ENCODE measurements around the gene EDC3. TPM values are rescaled to one million over a fixed set of nuclear protein-coding genes. Genes with fewer than 3 reads are reported as not detected.

The EDC3 gene
- total RNA-seq, 1 donor from 2014 or later, result 49.5 TPM

DNA sequence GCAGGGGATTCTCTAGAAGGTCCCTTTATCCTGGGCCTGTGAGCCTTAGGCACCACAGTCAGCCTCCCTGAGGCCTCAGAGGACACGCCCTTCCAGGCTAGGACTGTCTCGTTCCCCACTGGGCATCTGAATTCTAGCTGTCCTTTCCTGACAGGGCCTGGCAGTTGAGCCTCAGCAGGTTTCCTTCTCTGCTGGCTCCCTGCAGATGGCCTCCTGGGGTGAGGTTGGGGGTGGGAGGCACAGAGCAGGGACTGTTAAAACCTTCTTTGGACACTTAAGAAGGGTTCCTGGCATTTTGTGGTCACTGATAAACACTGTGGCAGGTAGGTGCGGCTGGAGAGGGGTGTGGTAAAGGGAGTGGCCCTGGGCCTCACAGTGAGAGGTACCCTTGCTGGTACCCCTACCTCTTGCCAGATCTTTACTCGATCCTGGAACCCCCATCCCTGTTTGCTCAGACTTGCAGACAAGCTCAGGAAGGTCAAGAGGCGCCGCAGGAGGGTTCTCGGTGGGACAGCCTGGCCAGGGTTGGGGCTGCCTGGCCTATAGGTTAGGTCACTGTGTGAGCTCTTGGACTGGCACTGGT lies 71.7 kb downstream of the EDC3 start:
- CTCF ChIA-PET, result interaction anchor here (0.8 to 2.1 kb wide), 4 partner anchors 8 to 146 kb away, joined by 3 to 6 read pairs (median 6); no protein-coding TSS in a partner anchor
- intact Hi-C loops (cut with micrococcal nuclease), result no loop called here
- Mint-ChIP-seq H3K4me1 (peaks cover 60% of the 10 kb centered on the region), H3K9me3 (no peaks in the 10 kb centered on the region), H3K27ac (no peak overlapping the region), H3K36me3 (ENCODE audit: low read depth) (peaks cover 99% of the 10 kb centered on the region), H3K27me3 (no peaks in the 10 kb centered on the region), H3K4me3 (no peak overlapping the region)
- DNase-seq, result no peak
- no peak for ATAC-seq (ENCODE audit: low read depth)
- POLR2A ChIA-PET, result no interaction called here
- no peak for TF ChIP-seq CTCF (IDR thresholded peaks at IDR 0.05)

GRCh38 chr15:74622758-74623157 lies 73.1 kb downstream of the EDC3 start:
- Mint-ChIP-seq H3K36me3 (ENCODE audit: low read depth) (peaks cover 89% of the 10 kb centered on the region), H3K4me3 (no peak overlapping the region), H3K9me3 (no peaks in the 10 kb centered on the region), H3K4me1 (peaks cover 58% of the 10 kb centered on the region), H3K27ac (no peak overlapping the region), H3K27me3 (no peaks in the 10 kb centered on the region)
- DNase-seq (no peak), ATAC-seq (ENCODE audit: low read depth) (no peak)
- intact Hi-C loops (cut with micrococcal nuclease), result no loop called here
- no peak for TF ChIP-seq CTCF (IDR thresholded peaks at IDR 0.05)
- ChIA-PET CTCF (interaction anchor here (1.8 to 10.6 kb wide), 4 partner anchors 10 to 250 kb away, joined by 5 to 136 read pairs (median 6); no protein-coding TSS in a partner anchor), POLR2A (no interaction called here)

- CTCF ChIA-PET, result interaction anchor here (0.8 to 10.6 kb wide), 6 partner anchors 10 to 329 kb away, joined by 3 to 136 read pairs (median 6); no protein-coding TSS in a partner anchor
Observed at GRCh38 chr15:74621936-74622335, 73.9 kb downstream of the EDC3 start.

DNA sequence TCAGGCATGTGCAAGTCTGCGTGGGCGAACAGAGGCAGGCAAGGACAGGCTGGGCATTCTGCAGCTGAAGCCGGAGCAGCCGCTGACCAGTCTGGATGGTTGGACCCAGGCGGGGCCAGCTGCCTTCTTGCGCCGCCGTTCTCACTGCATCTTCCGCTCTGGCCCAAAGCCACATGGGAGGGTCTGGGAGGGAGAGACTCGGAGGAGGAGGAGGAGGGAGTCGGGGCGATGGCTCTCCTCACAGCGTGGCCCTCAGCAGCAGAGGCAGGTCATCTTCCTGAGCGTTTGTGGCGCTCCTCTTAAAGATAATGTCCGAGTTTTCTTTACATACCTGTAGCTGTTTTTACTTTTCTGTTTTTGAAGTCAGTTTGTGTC lies 74.3 kb downstream of the EDC3 start:
- Mint-ChIP-seq H3K27me3 (no peaks in the 10 kb centered on the region), H3K4me3 (no peak overlapping the region), H3K27ac (no peak overlapping the region), H3K36me3 (ENCODE audit: low read depth) (peaks cover 82% of the 10 kb centered on the region), H3K9me3 (no peaks in the 10 kb centered on the region), H3K4me1 (peaks cover 58% of the 10 kb centered on the region)
- TF ChIP-seq CTCF (IDR thresholded peaks at IDR 0.05), result no peak
- no peak for ATAC-seq (ENCODE audit: low read depth)
- no peak for DNase-seq
- intact Hi-C loops (cut with micrococcal nuclease), result loop anchor here (1.0 kb wide), 2 partner anchors 11 to 247 kb away; no protein-coding TSS in a partner anchor
- ChIA-PET POLR2A (interaction anchor here (0.6 to 1.6 kb wide), 4 partner anchors 9 to 156 kb away, joined by 3 to 6 read pairs (median 4); no protein-coding TSS in a partner anchor), CTCF (interaction anchor here (0.5 to 10.6 kb wide), 7 partner anchors 11 to 330 kb away, joined by 3 to 136 read pairs (median 3); no protein-coding TSS in a partner anchor)

More at GRCh38 chr15:74621936-74622335, 73.9 kb downstream of the EDC3 start:
- no peak for TF ChIP-seq CTCF (IDR thresholded peaks at IDR 0.05)
- no peak for ATAC-seq (ENCODE audit: low read depth)
- no peak for DNase-seq
- Mint-ChIP-seq H3K36me3 (ENCODE audit: low read depth) (peaks cover 85% of the 10 kb centered on the region), H3K9me3 (no peaks in the 10 kb centered on the region), H3K4me1 (peaks cover 58% of the 10 kb centered on the region), H3K27ac (no peak overlapping the region), H3K27me3 (no peaks in the 10 kb centered on the region), H3K4me3 (no peak overlapping the region)
- POLR2A ChIA-PET, result interaction anchor here (1.6 kb wide), 1 partner anchor 8 kb away, joined by 6 read pairs; no protein-coding TSS in a partner anchor
- intact Hi-C loops (cut with micrococcal nuclease), result loop anchor here (1.0 kb wide), 2 partner anchors 10 to 248 kb away; no protein-coding TSS in a partner anchor
